HUES64 (cell line): ENCODE results near the gene PWWP2B.

Experiments
- H3K27ac ChIP-seq: 2 replicates; pipeline ENCODE4 v1.7.0; 2013; ENCODE audit warnings: low read depth, low read length, inconsistent platforms
- H3K27me3 ChIP-seq: 2 replicates; pipeline ENCODE4 v1.6.1; 2013; ENCODE audit warnings: mild to moderate bottlenecking, low read length; ENCODE audit not compliant: insufficient read depth
- H3K36me3 ChIP-seq: 2 replicates; pipeline ENCODE4 v1.6.1; 2013; ENCODE audit warnings: mild to moderate bottlenecking, low read length; ENCODE audit not compliant: insufficient read depth
- H3K4me1 ChIP-seq: 2 replicates; pipeline ENCODE4 v1.6.1; 2013; ENCODE audit warnings: mild to moderate bottlenecking, low read length, moderate library complexity; ENCODE audit not compliant: insufficient read depth
- H3K4me3 ChIP-seq: 2 replicates; pipeline ENCODE4 v1.5.1; 2013; ENCODE audit warnings: mild to moderate bottlenecking, low read length, moderate library complexity
- H3K9ac ChIP-seq: 2 replicates; pipeline ENCODE4 v1.6.1; 2013; ENCODE audit warnings: mild to moderate bottlenecking, low read depth, low read length
- H3K9me3 ChIP-seq: 2 replicates; pipeline ENCODE4 v1.6.1; 2013; ENCODE audit warnings: low read depth, low read length; ENCODE audit not compliant: insufficient read depth
- WGBS: fragments of 150-250, 120-280 bp; methylation state at CpG from one replicate; pipeline ENCODE4 v1.1.7; 2013; ENCODE audit warnings: missing lambda C conversion rate; 5-methylcytosine and 5-hydroxymethylcytosine counted together

The PWWP2B gene

DNA sequence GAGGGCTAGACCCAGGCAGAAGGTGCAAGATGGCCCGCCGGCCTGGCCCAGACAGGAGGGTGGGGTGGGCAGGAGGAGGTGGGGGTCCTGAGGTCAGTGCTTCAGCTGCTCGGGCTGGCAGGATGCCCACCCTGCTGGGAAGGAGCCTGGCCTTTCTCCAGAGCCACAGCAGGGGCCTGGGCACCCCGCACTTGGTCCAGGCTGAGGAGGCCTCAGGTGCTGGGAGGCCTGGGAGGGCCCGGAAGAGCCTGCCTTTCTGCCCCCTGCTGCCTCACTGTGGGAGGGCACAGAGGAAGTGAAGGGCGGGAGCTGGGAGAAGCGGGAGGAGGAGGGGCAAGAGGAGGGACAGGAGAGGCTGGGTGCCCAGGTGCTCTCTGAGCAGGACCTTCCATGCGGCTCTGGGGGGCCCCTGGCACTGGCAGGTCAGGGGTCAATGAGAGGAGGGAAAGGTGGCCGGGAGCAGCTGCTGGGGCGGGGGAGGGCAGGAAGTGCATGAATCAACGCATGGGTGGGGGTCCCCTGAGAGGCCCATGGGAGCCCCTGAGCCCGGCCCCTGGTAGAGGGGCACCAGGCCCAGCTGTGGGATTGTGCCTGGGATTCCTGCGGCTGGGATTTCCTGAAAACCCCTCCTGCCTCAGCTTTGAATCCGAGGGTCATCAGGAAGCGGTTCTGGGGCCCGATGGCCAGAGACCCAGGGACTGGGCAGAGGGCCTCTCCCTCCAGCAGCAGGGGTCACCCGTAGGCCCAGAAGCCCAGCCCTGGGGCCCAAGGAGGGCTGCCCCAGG lies 49.9 kb downstream of the PWWP2B start:
- 0 out of 2 replicates have a peak overlapping the region, but pooled peaks have one; percentile 52 for H3K9ac ChIP-seq
- H3K4me3 ChIP-seq: no peak overlapping the region
- H3K27ac ChIP-seq: no peak overlapping the region
- WGBS: 73% methylated on average over 17 of the region's 17 CpGs
- H3K9me3 ChIP-seq: no peaks in the 10 kb centered on the region
- no peaks in the 10 kb centered on the region; the same call in 1 of the 2 replicates for H3K27me3 ChIP-seq
- H3K4me1 ChIP-seq: peaks cover 24% of the 10 kb centered on the region
- no peaks in the 10 kb centered on the region for H3K36me3 ChIP-seq

DNA sequence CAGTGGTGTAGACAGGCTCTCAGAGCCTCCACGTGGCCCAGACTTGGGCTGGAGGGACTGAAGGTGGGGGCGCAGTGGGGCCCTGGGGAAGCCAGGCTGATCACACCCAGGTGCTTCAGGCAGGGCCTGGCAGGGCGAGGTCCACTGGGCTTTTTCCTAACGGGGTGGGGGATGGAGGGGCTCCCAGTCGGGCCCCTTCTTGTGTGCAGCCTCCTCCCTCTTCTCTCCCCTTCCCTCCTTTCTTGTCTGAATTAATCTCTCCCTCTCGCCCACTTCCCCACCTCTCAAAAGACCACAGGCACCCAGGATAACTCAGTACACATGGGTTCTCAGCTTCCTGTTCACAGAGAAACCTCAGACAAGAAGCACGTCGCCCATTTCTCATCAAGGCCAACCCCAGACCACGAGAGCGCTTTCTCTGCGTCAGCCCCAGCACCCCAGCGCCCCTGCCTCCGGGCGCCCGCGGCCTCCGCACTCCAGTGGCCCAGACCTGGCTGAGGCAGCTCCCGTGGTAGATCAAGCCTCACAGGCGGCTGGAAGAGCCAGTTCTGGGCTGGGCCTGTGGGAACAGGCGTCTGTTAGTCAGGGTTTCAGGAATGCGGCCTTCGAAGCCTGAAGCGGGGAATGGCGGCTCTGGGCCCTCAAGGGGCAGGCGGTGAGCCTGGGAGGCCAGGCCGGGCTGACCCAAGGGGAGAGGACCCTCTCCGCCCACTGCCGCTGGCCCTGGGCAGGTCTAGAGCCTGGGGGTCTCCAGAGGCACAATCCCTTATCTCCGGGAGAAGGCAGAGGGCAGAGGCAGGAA lies 50.6 kb downstream of the PWWP2B start:
- Histone ChIP-seq H3K4me3 (no peak overlapping the region), H3K9ac (peak overlapping the region; percentile 52), H3K4me1 (peaks cover 24% of the 10 kb centered on the region), H3K9me3 (no peaks in the 10 kb centered on the region), H3K27me3 (no peaks in the 10 kb centered on the region; the same call in 1 of the 2 replicates), H3K36me3 (no peaks in the 10 kb centered on the region), H3K27ac (peak overlapping the region; percentile 63)
- 71% methylated on average over 28 of the region's 29 CpGs for WGBS

DNA sequence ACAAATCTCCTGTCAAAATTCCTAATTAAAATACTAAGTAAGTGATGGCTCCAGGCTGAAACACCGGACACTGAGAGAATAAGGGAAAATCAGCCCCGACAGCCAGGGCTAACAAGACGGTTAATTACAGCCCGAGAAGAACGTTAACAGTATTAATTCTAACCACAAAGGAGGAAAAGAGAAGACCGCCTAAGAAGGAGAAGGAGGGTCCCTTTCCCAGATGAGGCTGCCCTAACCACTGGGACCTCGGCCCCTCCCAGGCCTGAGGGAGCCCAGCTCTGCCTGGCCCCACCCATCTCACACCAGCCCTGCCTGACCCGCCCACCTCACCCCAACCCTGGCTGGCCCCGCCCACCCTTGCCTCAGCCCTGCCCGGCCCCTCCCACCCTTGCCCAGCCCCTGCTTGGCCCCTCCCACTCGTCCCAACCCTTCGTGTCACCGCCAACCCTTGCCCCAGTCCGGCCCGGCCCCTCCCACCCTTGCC lies 51.3 kb downstream of the PWWP2B start:
- Histone ChIP-seq H3K27ac (peak overlapping the region; percentile 63; the same call in 1 of the 2 replicates), H3K4me3 (no peak overlapping the region), H3K9ac (no peak overlapping the region), H3K36me3 (no peaks in the 10 kb centered on the region), H3K4me1 (peaks cover 24% of the 10 kb centered on the region), H3K27me3 (no peaks in the 10 kb centered on the region; the same call in 1 of the 2 replicates), H3K9me3 (no peaks in the 10 kb centered on the region)
- WGBS: 39% methylated on average over 12 of the region's 15 CpGs

DNA sequence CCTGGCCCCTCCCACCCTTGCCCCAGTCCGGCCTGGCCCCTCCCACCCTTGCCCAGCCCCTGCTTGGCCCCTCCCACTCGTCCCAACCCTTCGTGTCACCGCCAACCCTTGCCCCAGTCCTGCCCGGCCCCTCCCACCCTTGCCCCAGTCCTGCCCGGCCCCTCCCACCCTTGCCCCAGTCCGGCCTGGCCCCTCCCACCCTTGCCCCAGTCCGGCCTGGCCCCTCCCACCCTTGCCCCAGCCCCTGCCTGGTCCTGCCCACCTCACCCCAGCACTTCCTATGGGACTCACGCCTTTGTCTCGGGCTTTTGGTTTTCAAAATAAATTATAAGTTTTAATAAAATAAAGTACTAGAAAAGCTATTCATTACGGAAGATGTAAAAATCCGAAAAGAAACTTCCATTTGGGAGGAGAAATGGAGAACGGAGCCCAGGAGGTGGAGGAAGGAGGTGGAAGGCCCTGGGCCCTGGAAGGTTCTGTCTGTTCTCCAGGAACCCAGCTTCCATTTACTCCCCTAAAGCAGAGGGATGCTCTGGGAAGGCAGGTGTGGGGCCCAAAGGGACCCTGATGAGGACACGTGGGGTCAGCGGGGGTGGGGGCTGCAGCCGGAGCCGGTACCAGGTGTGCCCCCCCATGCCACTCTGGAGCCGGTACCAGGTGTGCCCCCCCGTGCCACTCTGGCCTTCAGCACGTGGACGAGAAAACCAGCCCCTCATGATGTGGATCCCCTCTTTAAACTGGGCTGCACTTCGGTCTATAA lies 52.2 kb downstream of the PWWP2B start:
- Histone ChIP-seq H3K4me1 (peaks cover 23% of the 10 kb centered on the region), H3K36me3 (no peaks in the 10 kb centered on the region), H3K9me3 (no peaks in the 10 kb centered on the region), H3K27ac (no peak overlapping the region), H3K9ac (no peak overlapping the region), H3K4me3 (no peak overlapping the region), H3K27me3 (no peaks in the 10 kb centered on the region; the same call in 1 of the 2 replicates)
- 77% methylated on average over 14 of the region's 22 CpGs for WGBS

DNA sequence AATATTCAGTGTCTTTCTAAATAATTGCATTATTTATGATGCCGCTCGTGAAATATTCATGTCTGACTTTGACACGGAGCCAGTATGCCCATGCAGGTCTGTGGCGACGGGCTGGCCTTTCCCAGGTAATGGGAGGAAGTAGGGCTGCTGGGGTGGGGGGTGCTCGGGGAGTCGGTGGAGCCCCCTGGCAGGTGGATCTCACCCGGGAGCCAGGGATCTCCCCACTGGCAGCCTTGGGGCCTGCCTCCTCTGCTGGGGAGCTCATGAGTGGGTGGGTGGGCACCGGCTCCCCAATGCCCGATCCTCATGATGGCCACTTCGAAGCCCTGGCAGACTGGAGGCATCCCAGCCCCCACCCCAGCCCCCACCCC lies 52.8 kb downstream of the PWWP2B start:
- H3K9me3 ChIP-seq: no peaks in the 10 kb centered on the region
- peaks cover 20% of the 10 kb centered on the region for H3K4me1 ChIP-seq
- no peaks in the 10 kb centered on the region for H3K36me3 ChIP-seq
- H3K27me3 ChIP-seq: no peaks in the 10 kb centered on the region; the same call in 1 of the 2 replicates
- no peak overlapping the region for H3K27ac ChIP-seq
- H3K9ac ChIP-seq: no peak overlapping the region
- no peak overlapping the region for H3K4me3 ChIP-seq
- WGBS: 89% methylated on average over 8 of the region's 11 CpGs

DNA sequence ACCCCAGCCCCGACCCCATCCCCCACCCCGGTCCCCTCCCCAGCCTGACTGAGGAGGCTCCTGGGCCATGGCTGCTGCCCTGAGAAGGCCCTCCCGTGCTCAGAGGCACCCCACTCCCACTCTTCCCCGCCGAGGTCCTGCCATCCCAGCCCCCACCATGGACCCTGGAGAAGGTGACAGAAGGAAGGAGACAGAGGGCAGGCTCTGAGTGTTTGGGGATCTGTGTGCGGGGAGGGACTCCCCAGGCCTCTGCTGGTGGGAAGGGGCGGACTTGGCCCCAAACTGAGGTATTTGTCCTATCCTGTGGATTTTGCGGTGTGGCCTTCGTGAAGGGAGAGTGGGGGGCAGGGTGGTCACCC lies 53.4 kb downstream of the PWWP2B start:
- Histone ChIP-seq H3K9ac (no peak overlapping the region), H3K27me3 (no peaks in the 10 kb centered on the region; the same call in 1 of the 2 replicates), H3K9me3 (no peaks in the 10 kb centered on the region), H3K36me3 (no peaks in the 10 kb centered on the region), H3K27ac (no peak overlapping the region), H3K4me1 (peaks cover 15% of the 10 kb centered on the region), H3K4me3 (no peak overlapping the region)
- WGBS: 88% methylated on average over 7 of the region's 9 CpGs

DNA sequence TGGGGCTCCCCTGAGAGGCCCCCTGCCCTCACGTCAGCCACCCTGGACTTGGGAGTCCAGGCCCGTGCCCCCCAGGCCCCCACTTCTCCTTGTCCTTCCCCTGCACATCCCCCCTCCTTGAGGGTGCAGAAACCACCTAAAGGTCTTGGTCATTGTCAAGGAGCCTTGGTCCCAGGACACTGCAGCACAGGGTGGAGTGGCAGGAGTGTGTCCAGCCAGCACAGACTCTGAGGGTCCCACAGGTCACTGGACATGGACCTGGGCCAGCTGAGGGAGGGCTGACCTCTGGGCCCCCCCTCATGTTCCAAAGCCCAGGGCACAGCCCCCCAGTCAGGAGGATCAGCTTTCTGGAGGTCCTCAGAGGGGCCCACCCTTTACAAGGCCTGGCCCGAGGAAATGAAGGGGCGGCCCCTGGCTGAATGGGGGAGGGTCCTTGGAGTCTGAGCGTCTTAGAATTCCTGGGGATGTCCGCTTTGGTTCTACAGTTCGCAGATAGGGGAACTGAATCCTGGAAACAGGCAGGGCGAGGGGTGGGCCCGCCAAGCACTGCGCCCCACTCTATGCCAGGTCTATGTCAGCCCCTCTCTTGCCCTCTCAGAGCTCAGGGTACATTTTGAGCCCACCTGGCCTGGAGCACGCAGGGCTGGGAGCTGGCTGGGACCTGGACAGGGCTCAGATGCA lies 54.0 kb downstream of the PWWP2B start:
- no peaks in the 10 kb centered on the region for H3K9me3 ChIP-seq
- no peaks in the 10 kb centered on the region; the same call in 1 of the 2 replicates for H3K27me3 ChIP-seq
- no peaks in the 10 kb centered on the region for H3K36me3 ChIP-seq
- H3K4me3 ChIP-seq: no peak overlapping the region
- no peak overlapping the region for H3K9ac ChIP-seq
- WGBS: 80% methylated on average over 11 of the region's 11 CpGs
- H3K4me1 ChIP-seq: peaks cover 15% of the 10 kb centered on the region
- H3K27ac ChIP-seq: no peak overlapping the region

DNA sequence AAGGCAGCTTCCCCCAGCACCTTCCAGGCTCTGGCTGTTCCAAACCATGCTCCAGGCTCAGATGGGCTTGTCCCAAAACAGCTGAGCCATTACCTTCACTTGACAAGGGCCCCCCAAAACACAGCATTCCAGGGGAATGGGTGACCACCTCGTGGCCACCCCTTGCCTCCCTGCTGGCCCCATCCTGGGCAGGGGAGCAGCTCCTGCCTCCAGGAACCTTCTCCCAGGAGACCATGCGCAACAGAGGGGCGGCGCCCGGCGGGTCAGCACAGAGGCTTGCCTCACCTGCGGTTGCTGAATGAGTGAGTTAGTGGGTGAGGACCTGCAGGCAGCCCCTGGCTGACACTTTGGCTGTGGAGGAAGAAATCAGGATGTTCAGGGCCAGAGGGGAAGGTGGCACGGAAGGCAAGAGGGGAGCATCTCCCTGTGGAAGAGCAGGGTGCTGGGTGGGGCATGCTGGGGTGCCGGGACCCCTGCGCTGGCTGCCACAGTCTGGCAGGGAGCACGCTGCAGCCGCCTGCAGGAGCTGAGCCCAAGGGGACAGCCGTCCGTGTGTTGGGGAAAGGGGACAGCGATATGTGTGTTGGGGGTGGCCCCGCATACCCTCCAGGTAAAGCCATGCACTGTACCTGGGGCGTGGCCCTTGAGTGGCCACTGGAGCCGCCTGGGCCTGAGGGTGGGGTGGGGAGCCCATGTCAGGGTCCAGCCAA lies 54.7 kb downstream of the PWWP2B start:
- no peak overlapping the region for H3K4me3 ChIP-seq
- 88% methylated on average over 18 of the region's 18 CpGs for WGBS
- H3K27ac ChIP-seq: no peak overlapping the region
- peaks cover 15% of the 10 kb centered on the region for H3K4me1 ChIP-seq
- no peaks in the 10 kb centered on the region; the same call in 1 of the 2 replicates for H3K27me3 ChIP-seq
- H3K9ac ChIP-seq: no peak overlapping the region
- no peaks in the 10 kb centered on the region for H3K9me3 ChIP-seq
- H3K36me3 ChIP-seq: no peaks in the 10 kb centered on the region

DNA sequence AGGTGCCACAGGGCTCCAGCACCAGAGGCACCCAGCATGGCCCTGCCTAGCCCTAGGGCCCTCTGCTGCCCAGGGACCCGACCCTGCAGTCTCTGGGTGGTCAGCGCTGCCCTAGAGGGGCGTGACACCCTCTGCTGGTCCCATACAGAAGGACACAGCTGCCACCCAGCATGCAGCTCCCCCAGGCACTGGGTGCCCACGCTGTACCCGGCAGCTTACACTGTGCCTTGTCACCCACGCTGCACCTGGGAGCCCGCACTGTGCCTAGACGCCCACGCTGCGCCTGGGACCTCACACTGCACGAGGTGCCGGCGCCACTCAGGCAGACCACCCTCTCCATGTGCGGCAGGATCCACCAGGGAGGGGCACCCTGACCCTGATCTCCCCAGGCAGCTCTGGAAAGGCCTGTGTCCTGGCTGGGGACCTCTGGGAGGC lies 55.2 kb downstream of the PWWP2B start:
- Histone ChIP-seq H3K9ac (no peak overlapping the region), H3K27ac (no peak overlapping the region), H3K36me3 (no peaks in the 10 kb centered on the region), H3K27me3 (no peaks in the 10 kb centered on the region; the same call in 1 of the 2 replicates), H3K4me3 (no peak overlapping the region), H3K9me3 (no peaks in the 10 kb centered on the region), H3K4me1 (peaks cover 10% of the 10 kb centered on the region)
- 87% methylated on average over 14 of the region's 14 CpGs for WGBS
